ENCODE results near the gene CASD1.

Gene CASD1

DNA sequence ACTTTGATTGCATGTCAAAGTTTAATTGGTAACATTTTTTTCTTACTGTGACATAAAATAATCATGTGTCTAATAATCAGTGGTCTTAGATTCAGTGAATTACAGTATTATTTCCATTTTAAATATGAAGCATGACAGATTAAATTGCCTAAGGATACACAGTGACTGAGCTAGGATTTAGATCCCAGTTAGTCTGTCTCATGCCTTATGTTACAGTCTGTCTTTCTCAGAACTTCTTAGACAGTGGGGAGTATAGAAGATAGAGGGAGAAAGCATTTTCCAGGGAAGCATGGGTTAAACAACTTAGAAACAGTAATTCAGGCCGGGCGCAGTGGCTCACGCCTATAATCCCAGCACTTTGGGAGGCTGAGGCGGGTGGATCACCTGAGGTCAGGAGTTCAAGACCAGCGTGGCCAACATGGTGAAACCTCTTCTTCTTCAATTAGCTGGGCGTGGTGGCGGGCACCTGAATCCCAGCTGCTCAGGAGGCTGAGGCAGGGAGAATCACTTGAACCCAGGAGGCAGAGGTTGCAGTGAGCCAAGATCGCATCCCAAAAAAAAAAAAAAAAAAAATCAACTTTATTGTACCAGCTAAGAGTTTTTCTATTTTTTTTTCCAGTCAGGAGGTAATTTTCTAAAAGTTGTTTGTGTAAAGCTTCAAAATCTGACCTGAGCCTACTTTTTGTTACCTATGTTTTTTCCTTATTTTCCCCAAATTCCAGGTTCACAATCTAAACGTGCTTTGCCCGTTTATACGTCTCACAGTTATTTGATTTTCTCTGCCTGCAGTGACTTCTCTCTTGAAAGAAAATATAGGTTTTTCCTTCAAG is 3.3 kb downstream of the CASD1 start:
- DNase-seq (ENCODE audit: low read depth): no peak

DNA sequence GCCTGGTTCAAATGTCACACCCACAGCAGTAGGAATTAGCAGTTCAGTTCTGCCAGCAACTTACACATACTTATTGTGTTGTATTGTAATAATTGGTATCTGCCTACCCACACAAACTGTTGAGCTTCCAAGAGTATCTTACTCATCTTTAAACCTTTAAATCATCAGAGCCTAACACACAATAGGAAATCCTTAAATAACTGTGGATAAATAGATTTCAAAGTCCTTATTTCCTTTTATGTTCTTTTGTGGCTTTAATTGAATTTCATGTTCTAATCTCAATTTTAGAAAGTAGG is 3.9 kb downstream of the CASD1 start:
- DNase-seq (ENCODE audit: low read depth): no peak

DNA sequence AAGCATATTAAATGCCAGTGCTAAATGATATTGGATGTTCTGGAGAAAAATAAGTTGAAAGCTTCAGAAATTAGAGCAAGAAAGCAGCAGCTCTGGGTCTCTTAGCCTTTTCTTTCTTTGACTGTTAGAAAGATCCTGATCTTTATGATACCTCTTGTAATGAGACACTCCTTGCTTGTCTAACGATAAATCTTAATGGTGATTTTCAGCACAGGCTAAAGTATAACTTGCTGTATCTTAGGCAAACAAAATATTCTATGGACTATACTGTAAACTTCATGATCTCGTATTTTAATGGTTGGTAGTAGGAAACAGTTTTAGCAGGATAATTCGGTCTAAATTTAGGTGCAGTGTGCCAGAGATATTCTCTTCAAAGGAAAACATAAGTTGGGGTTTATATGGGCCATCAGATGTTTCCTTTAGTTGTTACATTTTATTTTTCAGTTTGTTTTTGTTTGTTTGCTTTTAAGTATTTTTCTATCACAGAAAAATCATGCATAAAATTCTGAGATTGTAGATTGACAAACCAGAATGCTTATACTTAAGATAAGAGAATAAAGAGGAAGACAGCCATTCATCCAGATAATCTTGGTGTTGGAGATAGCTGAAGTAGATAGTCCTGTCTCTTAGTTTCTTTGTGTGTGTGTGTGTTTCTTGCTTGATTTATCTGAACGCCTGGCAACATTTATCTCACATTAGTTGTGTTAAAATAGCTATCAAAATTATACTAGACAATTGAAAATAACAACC is 4.7 kb downstream of the CASD1 start:
- no peak for DNase-seq (ENCODE audit: low read depth)

DNA sequence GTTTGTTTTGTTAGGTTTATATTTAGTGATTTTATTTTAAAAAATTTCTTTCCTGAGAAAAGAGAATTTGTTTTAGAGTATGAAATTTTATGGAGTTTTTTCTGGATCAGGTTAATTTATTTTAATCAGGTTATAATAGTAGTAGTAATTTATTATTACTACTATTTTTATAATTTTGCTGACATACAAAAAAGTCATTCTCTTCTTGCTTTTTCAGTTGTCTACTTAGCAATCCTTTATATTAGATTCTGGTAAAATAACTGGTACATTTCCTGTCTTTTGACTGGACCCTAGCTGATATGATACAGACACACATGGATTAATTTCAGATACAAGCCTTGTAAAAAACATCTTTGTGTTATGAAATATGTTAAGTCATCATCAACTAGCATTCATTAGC is 5.3 kb downstream of the CASD1 start:
- no peak for DNase-seq (ENCODE audit: low read depth)

DNA sequence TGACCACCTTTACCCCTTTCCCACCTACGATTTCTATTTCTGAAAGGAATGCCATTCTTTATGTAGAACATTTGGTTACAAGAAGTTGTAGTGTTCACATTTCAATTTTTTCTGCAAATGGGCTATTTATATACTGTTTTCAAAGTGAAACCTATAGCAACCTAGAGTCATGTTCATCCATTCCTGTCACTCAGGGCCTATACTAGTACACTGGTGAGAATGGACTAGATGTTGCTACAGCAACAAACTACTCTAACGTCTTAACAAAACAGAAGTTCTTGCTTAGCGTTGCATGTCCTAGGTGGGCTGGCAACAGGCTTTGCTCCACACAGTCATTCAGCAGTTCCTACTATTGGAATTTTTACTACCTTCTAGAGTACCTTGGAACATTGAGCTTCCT is 16.3 kb downstream of the CASD1 start:
- no peak for DNase-seq (ENCODE audit: low read depth)

DNA sequence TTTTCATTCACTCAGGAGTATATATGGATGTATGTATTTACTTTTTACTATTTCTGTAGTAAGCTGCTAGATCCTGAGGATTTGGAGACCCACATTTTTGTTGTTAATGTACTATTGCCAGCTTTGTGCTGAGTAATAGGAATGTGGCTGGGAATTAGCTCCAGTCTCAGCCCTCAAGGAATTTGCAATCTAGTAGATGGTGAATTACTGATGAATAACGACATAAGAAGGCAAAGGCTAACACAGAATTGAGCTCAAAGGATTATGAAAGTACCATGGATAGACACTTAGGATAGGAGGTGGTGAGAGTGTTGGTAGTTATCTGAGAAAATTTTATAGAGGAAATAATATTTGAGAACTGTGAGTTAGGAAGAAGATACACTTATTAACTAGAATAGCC is 19.9 kb downstream of the CASD1 start:
- DNase-seq (ENCODE audit: low read depth): no peak

DNA sequence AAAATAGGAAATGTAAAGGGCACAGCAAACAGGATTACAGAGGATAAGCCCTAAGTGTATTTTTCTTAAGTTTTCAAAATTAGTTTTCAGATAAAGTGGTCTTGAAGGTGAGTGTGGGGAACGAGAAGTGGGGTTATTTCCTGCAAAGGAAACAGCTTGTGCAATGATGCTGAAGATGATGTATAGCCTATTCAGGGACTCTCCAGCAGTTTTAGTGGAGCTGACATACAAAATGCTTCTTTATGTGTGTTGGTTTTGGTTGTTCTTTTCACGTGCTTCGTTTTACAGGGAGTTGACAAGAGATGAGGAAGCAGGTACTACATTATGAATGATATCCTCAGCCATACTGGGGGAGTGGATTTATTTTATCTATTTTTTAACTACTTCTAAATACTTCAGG is 20.5 kb downstream of the CASD1 start:
- DNase-seq (ENCODE audit: low read depth): no peak

DNA sequence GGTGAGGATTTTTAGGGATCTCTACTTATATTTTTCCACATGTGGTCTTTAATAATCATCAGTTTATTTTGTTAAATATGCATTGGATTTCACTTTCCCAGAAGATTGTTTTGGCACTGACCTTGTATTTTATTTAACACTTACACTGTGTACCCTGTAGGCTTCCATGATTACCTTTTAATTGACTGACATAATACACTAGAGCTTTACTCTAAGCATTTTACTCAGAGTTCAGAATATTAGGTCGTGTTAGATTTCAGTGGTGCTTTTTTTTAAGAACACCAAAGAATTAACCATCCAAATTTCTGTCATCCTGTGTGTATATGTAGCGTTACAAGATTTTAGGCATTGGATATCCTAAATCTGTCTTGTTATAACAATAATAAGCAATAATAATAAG is 23.1 kb downstream of the CASD1 start:
- no peak for DNase-seq (ENCODE audit: low read depth)

DNA sequence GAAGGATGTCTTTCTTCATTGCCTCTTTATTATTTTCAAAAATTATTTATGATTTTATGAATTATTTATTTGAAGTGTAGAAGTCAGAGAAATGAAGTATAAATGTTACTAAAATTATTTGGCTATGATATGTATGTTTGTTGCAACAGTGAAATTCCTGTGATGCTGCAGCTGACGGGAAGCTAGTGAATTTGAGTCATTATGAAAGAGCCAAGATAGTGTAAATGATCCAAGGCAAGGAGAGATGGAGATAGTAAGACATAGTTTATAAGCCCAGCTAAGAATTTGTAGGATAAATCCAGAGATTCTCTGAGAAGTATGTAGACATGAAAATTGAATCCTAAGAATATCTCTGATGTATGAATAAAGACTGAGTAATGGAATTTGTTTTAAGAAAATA is 30.8 kb downstream of the CASD1 start:
- DNase-seq (ENCODE audit: low read depth): no peak

DNA sequence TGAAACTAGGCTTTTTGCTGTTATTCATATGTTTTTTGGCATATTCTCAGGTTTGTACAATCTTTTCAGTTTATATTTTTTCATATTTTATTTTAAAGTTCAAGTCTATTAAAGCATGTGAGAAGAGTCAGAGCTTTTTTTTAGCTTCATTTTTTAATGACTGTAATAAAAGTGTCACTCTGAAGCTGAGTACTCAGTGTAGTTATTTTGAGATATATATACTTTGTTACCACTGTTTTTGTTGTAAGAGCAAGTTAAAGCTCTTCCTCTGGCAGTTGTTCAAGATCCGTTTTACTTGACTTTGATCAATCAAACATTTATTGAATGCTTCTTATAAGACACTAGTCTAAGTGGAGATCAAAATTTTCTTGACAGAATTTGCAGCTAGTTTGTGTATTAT is 37.5 kb downstream of the CASD1 start:
- DNase-seq (ENCODE audit: low read depth): no peak

DNA sequence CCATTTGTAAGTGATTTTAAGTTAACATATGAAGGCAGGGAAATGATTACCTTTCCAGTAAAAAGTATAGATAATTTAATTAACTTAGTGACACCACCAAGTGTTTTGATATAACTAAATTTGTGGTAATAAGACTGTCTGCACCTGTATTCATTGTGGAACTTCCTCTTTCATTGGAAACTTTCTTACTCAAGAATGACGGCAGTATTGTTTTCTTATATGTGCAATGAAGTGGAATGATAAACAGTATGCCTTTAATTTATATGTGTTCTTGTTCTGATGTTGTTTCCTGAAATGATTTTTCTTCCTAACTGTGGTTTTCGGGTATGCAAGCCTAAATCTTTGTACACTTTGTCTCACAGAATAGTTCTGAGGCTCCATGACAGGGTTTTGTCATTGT is 46.4 kb downstream of the CASD1 start:
- no peak for DNase-seq (ENCODE audit: low read depth)

DNA sequence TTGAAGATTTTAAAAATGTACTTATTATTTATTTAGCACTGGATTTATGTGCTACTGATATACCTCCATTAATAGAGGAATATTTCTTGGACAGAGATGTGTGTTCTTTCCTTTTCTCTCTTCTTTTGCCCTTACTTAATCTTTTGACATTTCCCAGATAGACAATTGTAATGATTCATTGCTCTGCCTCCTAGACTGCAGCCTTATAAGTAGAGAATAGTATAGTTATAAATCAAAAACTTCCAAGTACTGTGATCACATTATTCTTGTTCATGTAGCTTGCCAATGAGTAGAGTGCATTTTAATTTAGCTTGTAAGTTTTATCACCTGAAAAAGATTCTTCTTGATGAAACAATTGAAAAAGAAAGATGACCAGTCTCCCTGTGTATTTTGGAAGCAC is 47.6 kb downstream of the CASD1 start:
- no peak for DNase-seq (ENCODE audit: low read depth)

DNA sequence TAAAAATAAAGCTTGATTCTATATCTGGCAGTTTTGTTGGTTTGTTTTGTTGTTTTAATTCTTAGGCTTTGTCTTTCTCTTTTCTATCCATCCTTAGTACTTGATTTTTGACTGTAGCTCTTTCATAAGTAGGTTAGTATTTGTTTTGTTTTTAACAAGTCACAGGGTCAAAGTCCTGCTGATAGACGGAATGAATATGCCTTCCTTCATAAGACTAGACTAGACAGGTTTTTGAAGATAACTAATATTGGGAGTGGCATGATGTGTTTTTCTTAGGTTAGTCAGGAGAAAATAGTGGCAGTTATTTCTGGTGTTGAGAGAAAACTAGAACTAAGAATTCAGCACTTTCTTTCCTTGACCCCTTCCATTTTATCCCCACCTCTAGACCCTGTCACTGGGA is 50.4 kb downstream of the CASD1 start:
- no peak for DNase-seq (ENCODE audit: low read depth)

DNA sequence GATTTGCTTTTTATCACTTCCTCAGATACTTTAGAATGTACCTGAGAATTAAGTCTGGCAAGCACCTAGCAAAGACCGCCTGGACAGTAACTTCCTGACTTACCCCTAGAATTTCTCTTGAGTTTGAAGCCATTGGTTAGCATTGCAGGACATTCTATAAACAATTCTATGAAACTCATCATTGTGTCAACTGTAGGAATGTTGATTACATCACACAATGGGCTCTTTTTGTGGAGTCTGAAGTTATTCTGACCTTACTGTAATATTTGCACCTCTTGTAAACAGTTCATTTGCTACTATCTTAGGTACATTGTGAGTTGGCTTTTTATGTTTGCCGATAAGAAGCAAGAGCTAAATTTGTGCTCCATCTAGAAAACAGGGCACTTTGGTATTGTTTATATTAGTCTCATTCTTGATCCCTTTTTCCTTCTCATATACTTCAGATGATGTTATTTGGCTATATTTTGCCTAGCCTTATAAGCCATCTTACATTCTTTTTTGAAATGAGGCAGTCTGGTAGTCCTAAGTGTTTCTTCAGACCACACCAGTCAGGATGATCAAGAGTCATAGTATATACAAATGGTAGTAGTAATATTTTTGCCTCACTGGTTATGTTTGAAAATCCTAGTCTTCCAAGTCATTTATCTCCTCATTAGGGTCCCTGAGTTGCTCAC is 52.4 kb downstream of the CASD1 start:
- DNase-seq (ENCODE audit: low read depth): no peak

DNA sequence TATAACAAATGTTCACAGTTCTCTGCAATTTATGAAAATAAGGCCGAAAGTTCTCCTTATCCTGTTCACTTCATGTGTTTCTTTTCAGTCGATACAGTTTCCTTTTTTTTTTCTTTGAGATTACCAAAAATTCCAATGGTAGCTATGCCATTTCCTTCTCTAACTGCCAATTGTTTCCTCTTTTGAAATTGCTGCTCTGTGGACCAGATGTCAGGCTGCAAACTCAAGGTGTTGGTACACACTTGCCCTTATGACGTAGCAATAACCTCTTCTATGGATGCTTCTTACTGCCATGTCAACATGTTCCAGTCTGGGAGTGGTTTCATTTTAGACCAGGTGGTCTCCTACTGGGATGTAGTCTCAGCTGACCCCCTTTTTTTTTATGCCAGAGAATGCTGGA is 52.9 kb downstream of the CASD1 start:
- no peak for DNase-seq (ENCODE audit: low read depth)

DNA sequence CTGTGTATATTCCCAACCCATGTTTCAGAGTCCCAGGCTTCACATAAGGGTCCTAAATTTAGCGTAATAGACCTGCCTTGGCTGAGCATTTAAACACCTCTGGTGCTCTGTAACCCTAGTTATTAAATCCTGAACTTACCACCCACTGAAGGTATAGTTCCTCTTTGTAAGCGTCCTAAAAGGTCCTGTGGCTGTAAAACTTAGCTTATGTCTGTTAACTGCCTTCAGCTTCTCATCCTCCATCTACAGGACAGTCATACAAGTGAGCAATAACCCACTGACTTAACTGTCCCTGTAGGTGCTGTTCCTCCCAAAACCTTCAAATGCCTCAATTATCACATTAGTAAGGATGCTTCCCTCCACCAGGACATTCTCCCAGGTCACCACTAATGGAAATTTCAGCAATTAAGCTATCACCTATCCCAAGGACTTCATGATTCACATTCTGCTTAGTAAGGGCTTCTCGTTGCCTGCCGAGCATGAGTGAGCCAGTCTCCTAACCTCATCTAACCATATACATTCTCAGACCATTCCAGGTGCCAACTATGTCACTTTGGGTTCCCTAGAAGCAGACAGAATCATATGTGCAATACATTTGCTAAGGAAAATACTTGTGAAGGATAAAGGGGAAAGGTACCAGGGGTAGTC is 55.8 kb downstream of the CASD1 start:
- DNase-seq (ENCODE audit: low read depth): no peak

DNA sequence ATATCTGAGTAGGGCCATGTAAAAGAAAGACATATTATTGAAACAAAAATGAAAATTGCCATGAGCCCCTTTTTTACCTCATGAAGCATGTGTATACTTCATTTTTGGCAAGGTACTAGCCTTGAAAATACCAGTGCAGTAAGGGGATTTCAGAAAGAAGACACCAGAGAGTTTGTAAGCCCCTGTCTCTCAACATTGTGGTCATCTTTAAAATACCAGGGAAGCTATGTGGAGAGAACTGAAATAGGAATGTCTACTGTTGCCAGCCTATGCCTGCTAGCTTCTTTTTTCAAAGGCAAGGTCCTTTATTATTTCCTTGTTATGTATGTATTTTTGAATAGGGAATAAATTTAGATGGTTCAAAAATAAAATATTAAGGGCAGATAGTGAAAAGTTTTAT is 57.8 kb downstream of the CASD1 start:
- DNase-seq (ENCODE audit: low read depth): no peak

DNA sequence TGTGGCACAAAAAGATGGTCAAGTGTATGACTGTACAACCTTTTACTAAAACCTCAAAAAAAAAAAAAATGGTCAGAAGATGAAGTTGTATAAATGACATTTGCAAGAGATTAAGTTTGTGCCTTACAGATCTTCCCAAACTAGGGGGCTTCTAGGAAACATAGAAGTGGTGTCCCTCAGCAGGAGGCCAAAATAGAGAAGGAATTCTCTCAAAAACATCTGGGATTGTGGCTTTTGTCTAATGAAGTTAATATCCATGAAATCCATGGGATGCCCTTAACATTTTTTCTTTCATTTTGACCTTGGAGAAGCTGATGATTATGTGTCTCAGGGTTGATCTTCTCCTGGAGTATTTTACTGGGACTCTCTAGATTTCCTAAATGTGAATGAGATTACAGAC is 62.2 kb downstream of the CASD1 start:
- DNase-seq (ENCODE audit: low read depth): no peak

DNA sequence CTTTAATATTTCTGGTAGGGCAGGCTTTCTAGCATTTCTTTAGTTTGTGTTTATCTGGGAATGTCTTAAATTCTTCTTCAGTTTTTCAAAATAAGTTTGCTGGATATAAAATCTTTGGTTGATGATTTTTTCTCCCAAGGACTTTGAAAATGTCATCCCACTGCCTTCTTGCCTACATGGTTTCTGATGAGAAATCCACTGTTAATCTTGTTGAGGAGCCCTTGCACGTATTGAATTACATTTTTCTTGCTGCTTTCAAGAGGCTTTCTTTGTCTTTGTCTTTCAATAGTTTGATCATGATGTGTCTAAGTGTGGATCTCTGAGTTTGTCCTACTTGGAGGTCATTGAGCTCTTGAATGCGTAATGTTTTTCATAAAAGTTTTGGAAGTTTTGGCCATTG is 66.0 kb downstream of the CASD1 start:
- no peak for DNase-seq (ENCODE audit: low read depth)

DNA sequence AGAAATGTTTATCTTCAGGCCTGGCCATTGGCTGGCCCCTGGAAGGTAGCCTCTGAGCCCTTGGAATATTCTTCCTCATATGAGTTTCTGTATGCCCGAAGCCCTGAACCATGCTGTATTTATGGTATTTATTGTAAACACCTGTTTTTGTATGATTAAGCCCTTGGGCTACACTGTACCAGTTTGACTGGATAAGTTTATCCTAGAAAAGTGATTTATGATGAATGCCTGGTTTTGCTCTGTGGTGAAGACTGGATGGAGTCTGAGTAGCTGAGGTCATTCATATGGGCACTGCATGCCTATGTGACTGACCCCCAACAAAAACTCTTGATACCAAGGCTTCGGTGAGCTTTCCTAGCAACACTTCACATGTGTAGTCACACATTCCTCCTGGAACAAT is 66.7 kb downstream of the CASD1 start:
- no peak for DNase-seq (ENCODE audit: low read depth)

DNA sequence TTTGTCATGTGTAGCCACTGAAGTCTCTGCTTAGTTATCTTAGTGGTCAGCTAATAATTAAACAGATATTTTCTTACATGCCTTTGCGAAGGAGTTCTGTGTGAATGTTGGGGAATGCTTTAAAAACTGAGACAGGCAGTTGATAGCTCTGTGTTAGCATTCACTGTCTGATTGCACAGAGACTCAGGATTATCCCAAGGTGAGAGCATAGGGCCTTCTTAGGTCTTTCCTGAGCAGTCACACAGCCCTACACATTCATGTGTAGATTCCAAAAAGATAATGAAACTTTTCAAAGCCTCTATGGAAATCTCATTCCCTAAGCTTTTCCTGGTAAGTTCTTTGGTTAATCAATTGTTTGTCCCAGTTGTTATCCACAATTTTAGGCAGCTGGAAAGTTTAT is 67.7 kb downstream of the CASD1 start:
- no peak for DNase-seq (ENCODE audit: low read depth)

DNA sequence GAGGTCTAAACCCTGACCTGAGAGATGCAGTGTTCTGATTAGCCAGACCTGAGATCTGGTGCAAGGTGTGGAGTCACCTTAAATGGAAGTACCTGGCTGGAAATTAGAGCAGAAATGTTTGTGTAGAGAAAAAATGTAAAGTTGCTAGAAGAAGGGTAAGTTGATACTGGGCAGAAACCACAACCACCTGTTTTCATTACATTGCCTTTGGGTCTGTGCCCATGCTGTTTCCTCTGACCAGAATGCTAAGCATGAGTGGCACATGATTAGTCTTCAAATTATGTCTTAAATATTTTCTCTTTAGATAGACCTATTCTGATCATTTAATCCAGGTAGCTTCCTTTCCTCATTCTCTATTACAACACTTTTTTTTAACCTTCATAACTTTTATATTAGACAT is 69.0 kb downstream of the CASD1 start:
- no peak for DNase-seq (ENCODE audit: low read depth)

DNA sequence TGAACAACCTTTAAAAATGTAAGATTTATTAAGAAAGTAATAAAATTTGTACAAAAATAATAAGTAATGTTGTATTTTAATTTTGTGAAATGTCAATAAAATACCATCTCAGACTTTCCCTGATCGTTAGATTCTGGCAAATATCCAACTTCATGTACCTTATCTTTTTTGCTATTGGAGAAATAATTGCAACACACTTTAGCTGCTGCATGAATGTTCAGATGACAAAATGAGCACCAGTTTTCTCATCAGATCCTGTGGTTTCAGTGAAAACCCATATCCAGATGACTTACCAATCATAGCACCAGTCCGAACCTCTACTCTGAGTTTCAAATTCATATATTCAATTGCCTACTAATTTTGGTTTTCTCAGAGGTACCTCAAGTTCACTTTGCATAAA is 69.9 kb downstream of the CASD1 start:
- no peak for DNase-seq (ENCODE audit: low read depth)
